ENCODE results near the gene ST3GAL3.
"Not testable (repeated sequence)": the region's sequence is repeated elsewhere in the genome, so short reads cannot be mapped to it uniquely, and the experiment has no call there.

ST3GAL3 gene

GRCh38 chr1:43704838-43705237, 2.5 kb upstream of the ST3GAL3 start:
- DNase-seq = no peak

GRCh38 chr1:43705334-43705733, 2.0 kb upstream of the ST3GAL3 start:
- DNase-seq = no peak

GRCh38 chr1:43705982-43706597, 1.2 kb upstream of the ST3GAL3 start:
- no peak for DNase-seq

GRCh38 chr1:43706598-43707189, 642 bp upstream of the ST3GAL3 start:
- DNase-seq = no peak

DNA sequence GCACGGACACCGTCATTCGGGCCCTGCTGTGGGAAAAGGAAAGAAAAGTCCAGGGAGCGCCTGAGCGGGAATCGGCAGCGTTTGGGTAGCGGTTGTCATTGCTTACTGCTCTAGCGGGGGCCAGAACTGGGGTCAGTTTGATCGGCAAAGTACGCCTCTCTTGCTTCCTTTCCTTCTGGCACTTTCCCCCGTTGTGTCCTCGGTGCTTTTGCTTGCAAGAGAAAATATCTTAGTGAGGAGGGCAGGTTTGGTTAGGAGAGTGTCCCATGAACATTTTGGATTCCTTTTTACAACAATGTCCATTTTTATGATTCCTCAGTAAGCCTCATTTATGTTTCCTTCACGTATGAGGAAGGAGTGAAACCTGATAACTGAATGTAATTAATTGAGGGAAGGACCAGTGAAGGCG, 670 bp downstream of the ST3GAL3 start:
- DNase-seq = no peak

DNA sequence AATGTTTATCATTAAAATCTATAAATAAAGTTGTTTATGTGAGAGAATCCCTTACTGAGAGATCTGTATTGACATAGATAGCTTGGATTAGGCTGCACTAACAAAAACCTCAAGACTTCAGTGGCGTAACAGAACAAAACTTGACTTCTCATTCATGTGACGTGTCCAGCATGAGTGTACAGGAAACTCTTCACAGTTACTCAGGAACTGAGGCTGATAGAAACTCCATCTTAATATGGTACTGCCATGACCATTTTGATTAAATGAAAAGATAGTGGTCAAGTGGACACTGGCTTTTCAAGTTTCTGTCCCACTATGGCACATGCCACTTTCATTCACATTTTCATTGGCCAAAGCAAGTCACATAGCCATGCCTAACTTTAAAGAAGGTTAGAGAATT, 3.7 kb downstream of the ST3GAL3 start:
- DNase-seq = no peak

DNA sequence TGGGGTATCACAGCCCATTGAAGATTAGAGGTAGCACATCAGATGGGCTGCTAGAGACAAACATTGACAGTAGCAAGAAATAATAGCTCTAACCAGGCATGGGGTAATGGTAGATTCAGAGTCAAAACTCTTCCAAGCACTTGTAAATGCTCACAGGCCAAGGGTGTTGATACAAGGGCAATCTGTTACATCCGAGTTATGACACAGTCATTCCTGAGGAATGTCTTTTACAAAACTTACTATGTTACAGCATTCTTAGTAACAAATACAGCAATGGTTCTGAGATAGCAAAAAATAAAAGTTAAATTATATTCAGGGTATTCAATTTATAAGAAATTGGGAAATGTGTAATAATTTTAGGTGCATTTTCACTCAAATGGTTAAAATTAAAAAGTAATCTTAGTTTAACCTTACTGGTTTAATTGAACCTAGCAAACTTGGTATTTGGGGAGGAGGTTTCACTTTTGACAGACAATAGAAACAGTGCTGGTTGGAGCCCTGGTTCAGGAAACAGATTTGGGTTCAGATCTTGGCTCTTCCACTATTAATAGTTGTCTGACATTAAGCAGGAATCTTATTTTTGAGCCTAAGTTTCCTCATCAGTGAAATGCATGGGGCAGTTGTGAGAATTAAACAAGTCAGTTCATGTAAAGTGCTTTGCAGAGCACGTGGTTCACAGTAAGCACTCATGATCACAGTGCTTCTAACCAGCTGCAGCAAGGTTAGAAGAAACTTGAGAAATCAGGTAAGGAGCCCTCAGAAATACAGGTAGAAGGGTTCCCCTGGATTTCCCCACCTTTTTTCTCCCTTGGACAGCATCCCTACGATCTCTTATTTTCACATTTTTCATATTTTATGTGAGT, 4.4 kb downstream of the ST3GAL3 start:
- DNase-seq = no peak

DNA sequence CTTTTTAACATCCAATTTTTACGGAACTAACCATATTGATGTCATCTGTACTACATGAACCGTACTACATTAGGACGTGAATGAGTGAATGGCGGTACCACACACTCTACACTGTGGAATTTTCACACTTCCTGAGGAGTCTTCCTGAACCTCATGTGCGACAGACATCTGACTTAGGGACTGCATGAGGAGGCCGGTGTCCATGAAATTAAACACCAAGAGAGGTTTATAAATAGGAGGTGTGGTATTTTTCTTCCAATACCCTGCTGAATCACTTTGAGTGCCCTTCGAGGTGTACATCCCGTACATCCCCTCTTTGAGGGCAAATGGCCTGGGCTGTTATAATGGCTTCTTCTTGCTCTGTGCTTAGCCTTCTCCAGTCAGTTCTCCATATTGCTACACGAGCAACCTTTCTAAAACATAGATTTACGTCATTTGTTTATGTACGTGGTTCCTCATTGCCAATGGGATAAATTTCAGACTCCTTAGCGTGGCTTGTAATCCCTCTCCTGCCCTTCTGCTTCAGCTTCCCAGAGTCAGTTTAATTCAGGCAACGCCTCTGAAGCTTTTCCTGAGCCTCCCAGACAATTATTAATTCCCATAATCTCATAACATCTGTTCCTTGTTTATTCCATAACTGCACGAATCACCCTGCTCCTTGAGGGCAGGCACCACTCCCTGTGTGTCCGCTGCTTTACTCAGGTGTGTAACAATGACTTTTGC, 9.4 kb downstream of the ST3GAL3 start:
- DNase-seq = no peak

DNA sequence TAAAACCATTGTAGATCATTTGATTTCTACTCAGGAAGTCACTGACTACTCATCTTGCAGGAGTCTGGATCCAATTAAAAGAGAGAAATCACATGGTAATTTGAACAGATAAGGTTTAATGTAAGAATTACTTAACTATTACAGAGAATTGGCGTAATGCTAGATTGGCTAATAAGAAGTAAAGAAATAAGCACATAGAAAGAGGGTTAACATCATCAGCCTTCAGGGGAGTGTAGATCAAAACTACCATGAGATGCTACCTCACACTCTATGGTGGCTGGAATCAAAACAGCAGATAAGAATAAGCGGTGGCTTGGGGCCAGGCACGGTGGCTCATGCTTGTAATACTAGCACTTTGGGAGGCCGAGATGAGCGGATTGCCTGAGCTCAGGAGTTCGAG, 11.7 kb downstream of the ST3GAL3 start:
- DNase-seq = no peak

GRCh38 chr1:43719670-43720419, 12.5 kb downstream of the ST3GAL3 start:
- DNase-seq = not testable (repeated sequence)

DNA sequence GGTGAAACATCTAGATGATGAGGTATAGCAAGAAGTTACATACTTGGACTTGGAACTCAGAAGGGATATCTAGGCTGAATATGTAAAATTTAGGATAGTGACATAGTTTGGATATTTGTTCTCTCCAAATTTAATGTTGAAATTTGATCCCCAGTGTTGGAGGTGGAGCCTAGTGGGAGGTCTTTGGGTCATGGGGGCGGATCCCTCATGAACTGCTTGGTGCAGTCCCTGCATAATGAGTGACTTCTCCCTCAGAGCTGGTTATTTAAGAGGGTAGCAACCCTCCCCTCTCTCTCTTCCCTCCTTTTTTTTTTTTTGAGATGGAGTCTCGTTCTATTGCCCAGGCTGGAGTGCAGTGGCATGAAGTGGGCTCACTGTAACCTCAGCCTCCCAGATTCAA, 15.5 kb downstream of the ST3GAL3 start:
- DNase-seq = no peak

DNA sequence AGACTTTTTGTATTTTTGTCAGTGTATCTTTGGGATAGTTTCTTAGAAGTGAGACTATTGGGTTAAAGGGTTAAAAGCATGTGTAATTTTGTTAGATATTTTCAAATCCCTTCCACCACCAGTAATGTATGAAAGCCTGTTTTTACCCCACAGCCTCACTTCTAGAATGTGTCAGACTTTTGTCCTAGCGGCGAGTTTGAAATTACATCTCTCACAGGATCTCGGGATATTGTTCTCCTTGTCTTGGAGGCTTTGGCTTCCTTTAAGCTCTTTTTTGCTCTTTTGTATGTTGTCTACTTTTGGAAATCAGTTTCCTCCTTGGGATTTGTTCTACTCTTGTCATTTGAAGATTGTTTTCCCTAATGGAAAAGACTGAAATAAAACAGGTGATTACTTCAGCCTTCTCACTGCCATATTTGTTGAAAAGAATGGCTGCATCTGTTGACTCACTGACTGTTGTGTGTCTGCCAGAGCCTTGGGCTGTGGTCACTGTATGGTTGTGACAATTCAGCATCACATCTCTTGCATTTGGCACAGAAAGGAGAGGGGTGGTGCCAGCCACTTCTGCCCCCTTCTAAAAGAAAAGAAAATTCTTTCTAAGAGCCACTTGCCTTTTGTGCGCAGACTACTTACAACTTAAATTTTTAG, 22.6 kb downstream of the ST3GAL3 start:
- no peak for DNase-seq

DNA sequence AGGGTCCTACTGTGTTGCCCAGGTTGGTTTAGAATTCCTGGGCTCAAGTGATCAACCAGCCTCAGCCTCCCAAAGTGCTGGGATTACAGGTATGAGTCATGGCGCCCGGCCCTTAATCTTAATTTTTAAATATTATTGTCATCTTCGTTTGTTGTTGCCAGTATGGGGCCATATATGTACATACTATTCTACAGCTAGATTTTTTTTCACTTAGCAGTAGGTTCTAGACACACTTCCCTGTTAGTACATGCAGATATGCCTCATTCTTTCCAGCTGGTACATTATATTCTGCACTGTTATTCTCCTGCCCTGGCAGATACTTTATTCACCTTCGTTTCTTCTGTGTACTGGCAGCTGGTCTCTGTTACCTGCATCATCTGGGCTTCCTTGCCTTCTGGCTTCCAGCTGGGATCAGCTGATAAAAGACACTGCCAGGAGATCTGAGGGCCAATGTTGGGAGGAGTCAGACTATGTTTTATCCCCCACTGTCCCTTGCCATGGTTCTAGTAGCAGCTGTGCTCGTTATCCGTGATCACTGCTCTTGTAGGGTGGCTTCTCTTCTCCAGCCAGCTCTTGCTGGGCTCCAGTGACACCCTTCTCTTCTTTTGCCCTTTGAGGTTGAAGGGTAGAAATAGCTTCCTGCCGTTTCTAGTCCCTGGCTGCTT, 24.7 kb downstream of the ST3GAL3 start:
- DNase-seq = no peak

DNA sequence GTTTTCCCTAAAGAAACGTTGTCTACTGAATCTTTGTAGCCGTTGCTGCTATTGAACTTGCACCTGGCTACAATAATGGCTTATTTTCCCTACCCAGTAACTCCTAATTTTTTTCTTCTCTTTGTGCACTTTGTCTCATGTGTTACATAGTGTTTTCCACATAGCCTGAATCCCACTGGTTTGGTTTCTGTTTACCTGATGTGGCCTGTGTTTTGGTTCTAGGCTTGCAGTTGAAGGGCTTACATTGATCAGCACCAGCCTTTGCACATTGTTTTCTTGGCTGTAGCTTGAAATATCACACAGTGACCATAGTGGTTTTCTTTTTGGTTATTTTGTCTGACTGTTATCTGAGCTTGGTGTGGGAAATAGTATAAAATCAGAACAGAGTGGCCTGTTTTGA, 29.5 kb downstream of the ST3GAL3 start:
- no peak for DNase-seq

GRCh38 chr1:43742026-43742425, 34.7 kb downstream of the ST3GAL3 start:
- no peak for DNase-seq

DNA sequence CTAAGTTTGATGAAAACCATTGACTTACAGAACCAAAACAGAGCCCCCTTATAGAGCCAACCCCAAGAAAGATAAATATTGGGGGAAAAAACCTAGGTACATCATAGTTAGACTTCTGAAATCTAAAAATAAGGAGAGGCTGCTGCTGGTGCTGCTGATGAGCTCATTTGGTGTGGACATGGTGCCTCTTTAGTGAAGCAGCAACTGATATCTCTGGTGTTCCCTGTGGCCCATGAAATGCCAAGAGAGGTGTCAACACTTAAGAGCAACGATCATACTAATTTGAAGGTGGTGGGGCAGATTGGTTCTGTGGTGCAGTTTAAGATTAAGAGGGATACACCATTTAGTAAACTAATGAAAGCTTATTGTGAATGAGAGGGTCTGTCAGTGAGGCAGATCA, 35.9 kb downstream of the ST3GAL3 start:
- no peak for DNase-seq

DNA sequence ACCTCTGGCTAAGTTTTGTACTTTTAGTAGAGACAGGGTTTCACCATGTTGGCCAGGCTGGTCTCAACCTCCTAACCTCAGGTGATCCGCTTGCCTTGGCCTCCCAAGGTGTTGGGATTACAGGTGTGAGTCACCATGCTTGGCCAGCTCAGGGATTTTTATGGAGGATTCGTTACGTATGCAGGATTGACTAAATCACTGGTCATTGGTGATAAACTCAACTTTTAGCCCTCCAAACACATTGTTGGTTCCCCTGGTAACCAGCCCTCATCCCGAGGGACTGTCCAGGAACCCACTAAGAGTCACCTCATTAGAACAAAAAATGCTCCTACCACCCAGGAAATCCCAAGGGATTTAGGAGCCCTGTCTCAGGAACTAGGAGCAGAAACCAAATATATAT, 40.4 kb downstream of the ST3GAL3 start:
- DNase-seq = no peak

- DNase-seq = no peak
Measured at GRCh38 chr1:43750083-43750482, 42.7 kb downstream of the ST3GAL3 start.

GRCh38 chr1:43753422-43753821, 46.1 kb downstream of the ST3GAL3 start:
- no peak for DNase-seq

GRCh38 chr1:43754892-43755291, 47.6 kb downstream of the ST3GAL3 start:
- no peak for DNase-seq

GRCh38 chr1:43757343-43758053, 50.2 kb downstream of the ST3GAL3 start:
- no peak for DNase-seq

Data from SIG-M5 (cell line).